Middle frontal gyrus (tissue), 1 donor: Measurements from ENCODE around the gene FAM120B.
"Not testable (repeated sequence)": the region's sequence is repeated elsewhere in the genome, so short reads cannot be mapped to it uniquely, and the experiment has no call there.

Experiments used
- DNase-seq: peaks from one replicate; pipeline ENCODE4 v3.0.0-alpha.2; 2015; ENCODE audit warnings: low spot score; ENCODE audit errors: extremely low spot score

FAM120B gene

DNA sequence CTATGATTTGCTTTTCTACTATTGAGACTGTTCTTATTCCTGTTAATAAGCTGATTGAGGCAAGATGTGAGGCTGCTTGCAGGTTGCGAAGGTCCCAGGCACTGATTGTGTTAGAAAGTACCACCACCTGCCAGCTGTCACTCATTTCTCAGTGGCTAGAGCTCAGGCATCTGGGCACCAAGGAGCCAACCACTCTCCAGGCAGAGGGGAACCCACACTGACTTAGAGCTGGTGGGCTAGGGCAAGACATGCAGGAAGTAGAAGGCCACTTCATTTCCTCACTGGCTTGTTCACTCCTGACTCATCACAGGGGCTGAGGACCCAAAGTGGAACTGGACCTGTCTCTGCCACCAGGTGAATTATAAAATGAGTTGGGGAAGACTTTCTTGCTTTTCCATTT, 7.9 kb upstream of the FAM120B start:
- DNase-seq = no peak

DNA sequence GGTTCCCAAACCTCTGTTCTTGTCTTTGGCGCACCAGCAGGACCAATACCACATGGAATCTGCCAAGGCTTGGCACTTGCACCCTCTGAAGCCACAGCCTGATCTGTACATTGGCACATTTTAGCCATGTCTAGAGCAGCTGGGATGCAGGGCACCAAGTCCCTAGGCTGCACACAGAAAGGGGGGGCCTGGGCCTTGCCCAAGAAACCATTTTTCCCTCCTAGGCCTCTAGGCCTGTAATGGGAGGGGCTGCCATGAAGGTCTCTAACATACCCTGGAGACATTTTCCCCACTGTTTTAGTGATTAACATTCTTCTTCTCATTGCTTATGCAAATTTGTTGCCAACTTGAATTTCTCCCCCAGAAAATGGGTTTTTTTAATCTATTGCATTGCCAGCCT, 5.4 kb upstream of the FAM120B start:
- DNase-seq = no peak

DNA sequence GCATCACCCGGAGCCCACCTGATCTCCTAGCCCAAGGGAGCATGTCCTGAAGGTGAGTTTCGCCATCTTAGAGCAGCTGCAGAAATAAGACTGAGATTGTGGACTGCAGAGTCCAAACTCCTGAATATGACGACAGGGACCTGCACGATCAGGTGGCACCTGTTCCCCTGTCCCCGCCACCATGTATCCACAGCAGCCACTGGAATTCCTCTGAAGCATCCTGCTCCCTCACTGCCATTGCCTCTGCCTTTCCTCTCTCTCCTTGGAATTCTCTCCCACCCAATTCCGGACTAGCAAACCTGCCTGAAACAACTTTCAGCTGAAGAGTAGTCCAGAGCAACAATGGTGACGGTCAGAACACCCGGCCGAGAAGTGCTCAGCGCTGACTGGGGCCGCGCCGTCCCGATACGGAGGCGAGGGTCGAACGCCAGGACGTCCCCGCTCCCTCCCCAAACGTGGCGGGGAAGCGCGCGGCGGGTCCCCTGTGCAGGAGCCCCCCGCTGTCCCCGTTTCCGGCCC, 694 bp upstream of the FAM120B start:
- DNase-seq = no peak

DNA sequence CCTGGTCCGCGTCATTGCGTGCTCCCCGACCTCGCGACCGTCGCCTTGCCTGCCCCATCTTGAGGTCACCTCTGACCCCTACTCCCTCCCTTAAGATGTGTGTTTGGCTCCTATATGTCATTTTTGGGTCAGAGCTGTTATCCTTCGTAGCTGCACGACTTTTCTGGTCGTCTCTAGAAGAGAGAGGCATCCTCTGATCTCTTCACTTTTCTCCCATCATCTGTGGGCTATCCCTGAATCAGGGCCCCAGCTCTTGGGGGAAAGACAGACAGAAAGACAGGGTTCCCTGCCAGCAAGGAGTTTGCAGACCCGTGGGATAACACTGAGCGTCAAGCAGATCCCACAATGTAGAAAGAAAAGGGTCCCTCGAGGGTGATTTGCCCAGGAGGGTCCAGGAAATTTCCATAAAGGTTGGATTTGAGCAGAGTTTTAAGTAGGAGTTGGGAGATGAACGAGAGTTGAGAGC, 555 bp downstream of the FAM120B start:
- DNase-seq = no peak

DNA sequence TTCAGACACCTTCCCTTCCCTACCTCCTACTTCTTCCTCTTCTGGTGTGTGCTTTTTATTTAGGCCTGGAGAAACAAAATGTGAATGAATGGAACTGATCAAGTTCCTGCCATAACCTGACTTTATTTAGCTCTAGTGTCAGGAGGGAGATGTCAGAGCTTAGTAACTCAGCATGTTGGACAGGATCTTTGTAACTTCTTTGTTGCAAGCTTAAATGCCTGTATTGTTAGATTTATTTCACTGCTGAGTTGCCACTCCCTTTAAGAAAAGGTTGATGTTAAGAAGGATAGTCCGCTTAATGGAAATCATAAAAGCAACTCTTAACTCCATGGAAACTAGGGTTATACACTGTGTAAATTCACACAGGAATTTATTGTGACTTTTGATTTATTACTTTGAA, 2.2 kb downstream of the FAM120B start:
- DNase-seq = no peak

DNA sequence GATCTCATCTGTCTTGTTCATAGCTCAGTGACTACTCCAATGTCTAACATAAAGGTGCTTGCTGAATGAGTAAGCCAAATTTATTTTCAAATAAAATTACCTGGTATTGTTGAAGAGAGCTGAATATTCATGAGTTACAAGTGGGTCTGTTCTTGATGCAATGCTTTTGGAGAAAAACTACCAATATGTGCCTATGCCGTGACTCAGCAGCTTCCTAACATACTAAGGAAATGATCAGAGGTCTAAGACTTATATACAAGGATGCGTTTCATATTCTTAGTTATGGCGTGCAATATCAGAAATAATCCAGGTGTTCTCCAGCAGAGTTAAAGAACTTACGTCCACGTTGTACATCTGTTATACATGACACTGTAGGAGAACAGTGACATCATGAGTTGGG, 5.1 kb downstream of the FAM120B start:
- DNase-seq = no peak

DNA sequence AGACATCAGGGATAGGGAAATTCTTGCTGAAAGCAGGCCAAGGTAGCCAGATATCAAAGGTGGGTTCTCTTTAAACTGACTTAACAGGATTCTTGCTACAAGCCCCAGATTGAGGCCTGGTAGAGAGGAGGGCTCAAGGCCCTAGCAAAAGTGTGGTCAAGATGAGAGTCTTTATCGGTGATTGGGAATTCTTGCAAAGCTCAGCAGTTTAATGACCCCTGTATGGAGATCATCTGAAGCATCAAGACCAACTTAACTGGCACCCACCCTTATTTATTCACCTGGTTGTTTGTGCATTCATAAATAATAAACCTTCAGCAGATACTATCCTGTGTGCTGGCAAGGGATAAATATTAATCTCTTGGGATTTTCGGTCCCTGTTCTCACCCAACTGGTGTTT, 6.3 kb downstream of the FAM120B start:
- no peak for DNase-seq

DNA sequence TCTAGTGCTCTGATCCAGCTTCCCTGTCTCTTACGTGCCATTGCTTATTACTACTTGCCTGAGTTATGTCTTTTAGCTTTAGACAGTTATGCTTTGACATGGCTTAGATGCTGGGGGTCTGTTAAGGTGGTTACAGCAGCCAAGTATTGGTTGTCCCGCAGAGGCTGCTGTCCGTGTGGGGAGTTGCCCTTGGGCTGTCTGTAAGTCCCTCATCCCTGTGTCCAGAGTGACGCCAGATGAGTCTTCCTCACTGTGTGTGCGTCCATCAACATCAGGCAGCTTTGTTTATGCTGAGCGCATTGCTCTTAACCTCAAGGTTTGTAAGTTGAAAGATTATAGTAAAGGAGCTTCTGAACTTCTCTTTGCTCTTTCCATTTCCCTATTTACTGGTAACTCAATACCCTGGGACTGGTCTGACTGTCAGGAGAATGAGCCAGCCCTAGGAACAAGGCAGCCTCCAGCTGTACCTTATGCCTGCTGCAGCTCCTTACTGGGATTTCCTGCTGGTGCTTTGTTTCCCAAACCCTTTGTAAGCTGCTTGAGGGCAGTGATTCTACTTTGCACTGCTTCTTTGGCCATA, 7.2 kb downstream of the FAM120B start:
- no peak for DNase-seq

DNA sequence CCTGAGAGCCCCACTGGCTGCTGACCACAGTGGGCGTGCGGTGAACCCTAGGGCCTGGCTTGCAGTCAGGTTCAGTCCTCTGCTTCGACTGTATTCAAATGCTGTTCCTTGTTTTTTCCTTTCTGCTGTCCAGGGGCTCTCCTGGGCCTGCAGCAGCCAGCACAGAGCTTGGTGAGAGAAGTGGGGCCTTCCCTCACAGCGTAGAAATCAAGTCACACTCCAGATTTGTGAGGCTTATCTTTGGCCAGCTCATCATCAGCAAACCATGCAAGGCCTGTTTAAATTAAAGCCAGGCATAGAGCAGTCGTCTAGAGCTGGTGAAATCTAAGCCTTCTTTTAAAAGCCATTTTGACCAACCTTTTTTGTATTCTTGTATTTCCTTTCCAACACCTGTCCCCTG, 8.4 kb downstream of the FAM120B start:
- no peak for DNase-seq

DNA sequence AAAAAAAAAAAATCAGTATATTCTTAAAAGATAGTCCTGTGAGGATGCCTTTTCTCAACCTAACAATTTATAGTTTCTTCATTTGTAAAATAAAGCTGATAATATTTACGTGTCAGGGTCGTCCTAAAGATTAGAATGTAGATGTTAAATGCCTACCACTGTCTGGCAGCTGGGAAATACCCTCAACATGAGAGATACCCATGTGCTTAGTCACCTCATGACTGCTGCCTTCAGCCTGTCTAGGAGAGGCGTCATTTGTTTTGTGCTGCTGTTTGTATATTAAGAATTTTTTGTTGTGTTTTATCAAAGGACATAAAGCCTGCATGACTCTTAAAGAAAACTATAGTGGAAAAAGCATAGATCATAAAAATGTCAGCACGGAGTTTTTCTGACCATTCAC, 9.5 kb downstream of the FAM120B start:
- no peak for DNase-seq

DNA sequence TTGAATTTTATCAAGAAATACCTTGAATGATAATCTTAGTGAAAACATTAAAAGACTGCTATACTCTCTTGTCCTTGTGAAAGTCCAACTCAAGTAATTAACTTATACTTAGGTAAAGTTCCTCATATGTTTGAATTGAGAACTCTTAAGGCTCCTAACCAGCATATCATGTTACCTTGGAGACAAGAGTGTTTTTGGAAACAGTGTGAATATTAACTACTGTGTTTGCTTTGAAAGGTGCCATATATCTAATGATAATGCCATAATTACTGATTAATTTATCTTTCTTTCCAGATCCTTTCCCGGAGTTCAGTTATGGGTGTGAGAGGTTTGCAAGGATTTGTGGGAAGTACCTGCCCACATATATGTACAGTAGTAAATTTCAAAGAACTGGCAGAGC, 10.5 kb downstream of the FAM120B start:
- DNase-seq = no peak

DNA sequence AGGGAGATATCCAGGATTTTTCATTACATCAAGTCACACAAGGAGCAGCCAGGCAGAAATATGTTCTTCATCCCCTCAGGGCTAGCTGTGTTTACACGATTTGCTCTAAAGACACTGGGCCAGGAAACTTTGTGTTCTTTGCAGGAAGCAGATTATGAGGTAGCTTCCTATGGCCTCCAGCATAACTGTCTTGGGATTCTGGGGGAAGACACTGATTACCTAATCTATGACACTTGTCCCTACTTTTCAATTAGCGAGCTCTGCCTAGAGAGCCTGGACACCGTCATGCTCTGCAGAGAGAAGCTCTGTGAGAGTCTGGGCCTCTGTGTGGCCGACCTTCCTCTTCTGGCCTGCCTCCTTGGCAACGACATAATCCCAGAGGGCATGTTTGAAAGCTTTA, 11.2 kb downstream of the FAM120B start:
- no peak for DNase-seq

DNA sequence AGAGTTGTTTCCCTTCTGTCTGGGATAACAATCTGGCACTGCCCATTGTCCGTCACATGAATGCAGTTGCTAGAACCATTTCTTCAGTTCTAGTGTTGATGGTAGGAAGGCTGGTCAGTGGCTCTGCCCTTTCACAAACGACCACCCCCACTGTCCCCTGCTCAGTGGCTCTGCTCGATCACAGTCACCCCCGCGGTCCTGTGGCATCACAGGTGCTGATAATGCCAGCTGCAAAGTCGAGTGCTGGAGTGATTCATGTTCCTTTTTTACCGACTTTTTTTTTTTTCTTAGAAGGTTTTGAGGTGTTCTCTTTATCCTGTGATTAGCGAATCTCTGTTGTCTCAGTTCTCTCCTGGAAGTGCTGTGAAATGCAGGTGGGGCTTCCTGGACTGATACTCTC, 22.8 kb downstream of the FAM120B start:
- no peak for DNase-seq

DNA sequence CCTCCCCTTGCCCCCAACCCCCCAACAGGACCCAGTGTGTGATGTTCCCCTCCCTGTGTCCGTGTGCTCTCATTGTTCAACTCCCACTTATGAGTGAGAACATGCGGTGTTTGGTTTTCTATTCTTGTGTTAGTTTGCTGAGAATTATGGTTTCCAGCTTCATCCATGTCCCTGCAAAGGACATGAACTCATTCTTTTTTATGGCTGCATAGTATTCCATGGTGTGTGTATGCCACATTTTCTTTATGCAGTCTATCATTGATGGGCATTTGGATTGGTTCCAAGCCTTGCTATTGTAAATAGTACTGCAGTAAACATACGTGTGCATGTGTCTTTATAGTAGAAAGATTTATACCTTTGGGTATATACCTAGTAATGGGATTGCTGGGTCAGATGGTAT, 28.6 kb downstream of the FAM120B start:
- not testable (repeated sequence) for DNase-seq

DNA sequence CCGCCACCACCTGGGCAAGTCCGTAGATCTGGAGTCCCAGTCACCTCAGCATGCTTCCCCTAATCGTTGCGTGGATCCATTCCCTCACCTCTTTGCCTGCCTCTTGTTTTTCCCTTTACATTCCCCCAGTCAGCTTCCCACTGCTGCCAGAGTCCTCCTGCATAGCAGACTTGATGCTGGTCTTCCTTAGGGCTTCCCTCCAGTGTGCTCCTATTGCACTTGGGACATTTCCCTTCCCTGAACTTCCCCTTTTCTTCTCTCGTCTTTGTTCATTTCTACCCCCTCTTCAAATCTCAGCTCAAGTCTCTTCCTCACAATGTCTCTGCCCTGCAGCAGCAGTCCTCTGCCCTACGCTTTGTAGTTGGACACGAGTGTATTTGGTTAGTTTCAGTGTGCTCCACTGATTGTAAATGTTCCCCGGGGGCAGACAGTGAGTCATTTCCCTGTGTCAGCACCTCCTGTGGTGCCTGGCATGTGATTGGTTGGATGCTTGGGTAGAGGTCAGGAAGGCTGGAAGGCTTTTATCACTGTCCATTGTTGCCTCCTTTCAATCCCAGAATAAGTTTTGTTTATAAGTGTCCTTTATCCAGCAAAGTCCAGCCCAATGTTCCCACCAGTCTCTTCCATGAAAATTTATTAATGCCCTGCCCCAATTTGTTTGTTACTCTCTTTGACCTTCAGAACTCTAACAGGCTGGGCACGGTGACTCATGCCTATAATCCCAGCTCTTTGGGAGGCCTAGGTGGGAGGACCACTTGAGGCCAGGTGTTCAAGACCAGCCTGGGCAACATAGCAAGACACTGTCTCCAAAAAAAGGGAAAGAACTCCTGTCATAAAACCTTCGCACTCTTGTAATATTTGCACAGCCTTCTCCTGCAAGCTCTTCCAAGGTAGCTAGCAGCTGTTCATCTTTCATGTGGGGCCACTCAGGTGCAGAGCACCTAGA, 38.3 kb downstream of the FAM120B start:
- no peak for DNase-seq

DNA sequence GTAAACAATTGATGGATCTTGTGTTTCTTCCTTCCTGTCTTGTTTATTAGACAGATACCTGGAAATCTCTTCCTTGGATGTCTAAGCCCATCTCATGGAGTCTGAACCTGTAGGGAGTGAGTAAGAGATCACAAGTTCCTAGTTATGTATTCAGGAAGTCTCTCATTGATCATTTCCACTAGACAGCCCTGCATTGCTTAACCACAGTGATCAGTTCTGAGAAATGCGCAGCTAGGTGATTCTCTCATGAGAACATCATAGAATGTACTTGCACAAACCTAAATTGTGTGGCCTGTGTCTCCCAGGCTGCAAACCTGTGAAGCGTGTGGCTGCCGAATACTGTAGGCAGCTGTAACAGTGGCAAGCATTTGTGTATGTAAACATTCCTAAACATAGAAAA, 39.1 kb downstream of the FAM120B start:
- no peak for DNase-seq

DNA sequence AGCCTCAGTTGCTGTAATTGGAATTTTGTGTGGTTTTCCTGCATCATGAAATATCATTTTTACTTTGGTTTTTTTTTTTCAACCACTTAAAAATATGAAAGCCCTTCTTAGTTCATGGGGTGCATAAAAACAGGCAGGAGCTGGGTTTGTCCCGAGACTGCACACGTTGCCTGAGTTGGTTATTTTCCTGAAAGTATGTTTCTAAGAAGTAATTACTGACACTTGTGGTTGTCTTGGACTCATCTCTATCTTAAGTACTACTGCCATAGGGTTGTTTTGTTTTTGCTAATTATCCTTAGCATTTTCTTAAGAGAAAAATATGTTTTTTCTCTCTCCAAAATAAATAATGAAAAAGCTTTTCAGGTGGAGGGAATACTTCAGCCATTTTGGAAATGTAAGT, 40.1 kb downstream of the FAM120B start:
- no peak for DNase-seq

DNA sequence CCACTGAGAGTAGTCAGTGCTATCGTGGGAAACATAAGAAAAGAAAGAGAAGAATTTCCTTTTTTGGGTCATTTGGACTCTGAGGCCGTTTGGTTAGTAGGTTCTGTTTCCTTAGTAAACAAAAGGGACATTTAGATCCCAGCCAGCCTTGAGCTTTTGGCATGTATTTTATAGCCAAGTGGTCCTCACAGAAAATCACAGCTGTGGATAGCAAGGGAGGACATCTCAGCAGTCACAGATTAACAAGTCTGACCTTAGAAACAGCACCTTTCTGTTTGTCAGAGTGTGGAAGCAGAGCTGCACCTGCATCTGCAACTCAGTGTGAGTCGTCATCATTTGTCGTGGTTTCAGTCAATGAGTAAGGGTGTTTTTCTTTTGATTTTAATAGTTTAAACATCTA, 40.5 kb downstream of the FAM120B start:
- no peak for DNase-seq

DNA sequence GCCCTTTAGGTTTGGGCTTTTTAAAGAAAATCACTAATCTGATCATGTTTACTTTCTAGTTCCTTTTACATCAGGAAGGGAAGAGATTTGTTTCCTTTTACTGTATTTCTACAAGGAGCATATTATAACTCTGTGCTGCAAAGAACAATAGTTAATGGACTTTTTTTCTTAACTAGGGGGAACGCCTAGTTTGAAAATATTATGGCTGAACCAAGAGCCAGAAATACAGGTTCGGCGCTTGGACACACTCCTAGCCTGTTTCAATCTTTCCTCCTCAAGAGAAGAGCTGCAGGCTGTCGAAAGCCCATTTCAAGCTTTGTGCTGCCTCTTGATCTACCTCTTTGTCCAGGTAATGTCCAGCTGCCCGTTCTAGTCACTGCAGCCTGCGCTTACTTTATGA, 41.4 kb downstream of the FAM120B start:
- DNase-seq = no peak

DNA sequence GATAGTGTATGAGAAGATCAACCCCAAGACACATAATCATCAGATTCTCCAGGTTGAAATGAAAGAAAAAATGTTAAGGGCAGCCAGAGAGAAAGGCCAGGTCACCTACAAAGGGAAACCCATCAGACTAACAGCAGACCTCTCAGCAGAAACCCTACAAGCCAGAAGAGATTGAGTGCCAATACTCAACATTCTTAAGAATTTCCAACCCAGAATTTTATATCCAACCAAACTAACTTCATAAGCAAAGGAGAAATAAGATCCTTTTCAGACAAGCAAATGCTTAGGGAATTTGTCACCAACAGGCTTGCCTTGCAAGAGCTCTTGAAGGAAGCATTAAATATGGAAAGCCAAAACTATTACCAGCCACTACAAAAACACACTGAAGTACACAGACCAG, 44.9 kb downstream of the FAM120B start:
- DNase-seq = not testable (repeated sequence)

DNA sequence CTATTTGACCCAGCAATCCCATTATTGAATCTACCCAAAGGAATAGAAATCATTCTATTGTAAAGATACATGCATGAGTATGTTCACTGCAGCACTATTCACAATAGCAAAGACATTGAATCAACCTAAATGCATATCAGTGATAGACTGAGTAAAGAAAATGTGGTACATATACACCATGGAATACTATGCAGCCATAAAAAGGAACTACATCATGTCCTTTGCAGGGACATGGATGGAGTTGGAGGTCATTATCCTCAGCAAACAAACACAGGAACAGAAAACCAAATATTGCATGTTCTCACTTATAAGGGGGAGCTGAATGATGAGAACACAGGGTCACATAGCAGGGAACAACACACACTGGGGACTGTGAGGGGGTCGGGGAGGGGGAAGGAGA, 48.6 kb downstream of the FAM120B start:
- not testable (repeated sequence) for DNase-seq

DNA sequence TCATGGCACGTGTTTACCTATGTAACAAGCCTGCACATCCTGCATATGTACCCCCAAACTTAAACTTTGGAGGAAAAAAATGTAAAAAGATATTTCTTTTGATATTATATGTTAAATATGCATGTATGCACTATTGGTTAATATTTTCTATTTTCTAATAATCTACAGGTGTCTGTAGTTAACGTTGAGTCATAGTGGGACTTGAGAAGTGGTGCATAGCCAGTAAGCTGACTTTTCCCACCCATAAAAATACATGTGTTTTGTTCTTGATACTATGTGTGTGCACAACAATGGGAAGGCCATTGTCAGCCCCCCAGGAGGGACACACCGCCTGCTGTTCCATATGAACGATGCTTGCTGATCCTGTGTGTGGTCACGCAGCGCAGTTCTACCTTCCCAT, 49.1 kb downstream of the FAM120B start:
- no peak for DNase-seq

DNA sequence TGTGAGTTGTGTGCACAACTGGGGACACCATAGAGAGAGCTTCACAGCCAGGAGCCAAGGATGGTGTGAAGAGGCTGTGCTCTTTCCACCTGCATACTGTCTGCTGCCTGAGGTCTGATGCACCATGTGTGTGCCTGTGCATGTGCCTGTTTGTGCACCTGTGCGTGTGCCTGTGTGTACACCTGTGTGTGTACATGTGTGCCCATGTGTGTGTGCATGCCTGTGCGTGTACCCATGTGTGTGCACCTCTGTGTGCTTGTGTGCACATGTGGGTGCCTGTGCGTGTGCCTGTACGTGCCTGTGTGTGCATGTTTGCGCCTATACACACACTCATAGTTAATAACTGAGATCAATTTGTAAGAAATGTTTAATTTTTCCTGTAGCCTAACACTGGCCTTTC, 51.3 kb downstream of the FAM120B start:
- DNase-seq = no peak
